CD4-positive, alpha-beta T cell (primary cell): Measurements from ENCODE around the gene RNF115. TPM values are rescaled to one million over a fixed set of nuclear protein-coding genes. Genes with fewer than 3 reads are reported as not detected.

Experiments used
- ATAC-seq: fragments of 200-7000 bp; cut with Tn5 transposase; one replicate; pipeline ENCODE4 v1.10.0; 2022; ENCODE audit warnings: mild to moderate bottlenecking; ENCODE audit not compliant: poor library complexity
- CTCF ChIA-PET: fragments of 350-600 bp; sonication (Branson Sonifier 250); formaldehyde crosslinking; loops from one replicate; lab custom pipeline; 2021; ENCODE audit warnings: antibody characterized with exemption, inconsistent platforms; lab: Charles Lee
- POLR2A ChIA-PET: fragments of 350-600 bp; sonication (Branson Sonifier 250); formaldehyde crosslinking; loops from one replicate; lab custom pipeline; 2021; ENCODE audit warnings: antibody characterized with exemption, inconsistent platforms; lab: Charles Lee
- DNase-seq, 14 experiments: peaks; one replicate each; pipeline ENCODE4 v3.0.0-alpha.2; 2013 to 2020; ENCODE audit warnings: mixed read lengths in 2 of 14
- H3K27ac ChIP-seq, 2 donors: one replicate each; pipeline versions ENCODE4 v1.5.1 to v1.7.0; 2013; ENCODE audit warnings: low read length in 2 of 2, low read depth in 1 of 2, mild to moderate bottlenecking in 1 of 2
- H3K27me3 ChIP-seq, 2 experiments: 1 replicate in 1 of 2; 2 replicates in 1 of 2; pipeline versions ENCODE4 v1.6.1 to v1.7.0; 2013; ENCODE audit warnings: low read length in 2 of 2, control low read depth in 1 of 2, mild to moderate bottlenecking in 1 of 2, moderate library complexity in 1 of 2; ENCODE audit not compliant: insufficient read depth in 2 of 2, control insufficient read depth in 1 of 2
- H3K36me3 ChIP-seq: one replicate; pipeline ENCODE4 v1.6.1; 2013; ENCODE audit warnings: low read length, control low read depth; ENCODE audit not compliant: insufficient read depth
- H3K4me1 ChIP-seq: one replicate; pipeline ENCODE4 v1.6.1; 2013; ENCODE audit warnings: low read length, control low read depth; ENCODE audit not compliant: insufficient read depth
- H3K4me3 ChIP-seq: one replicate; pipeline ENCODE4 v1.5.1; 2013; ENCODE audit warnings: mild to moderate bottlenecking, low read length, moderate library complexity
- H3K9me3 ChIP-seq, 2 experiments: 1 replicate in 1 of 2; 2 replicates in 1 of 2; pipeline versions ENCODE4 v1.6.1 to v1.7.0; 2013; ENCODE audit warnings: low read length in 2 of 2, mild to moderate bottlenecking in 2 of 2, control low read depth in 1 of 2, moderate library complexity in 1 of 2; ENCODE audit not compliant: control insufficient read depth in 1 of 2, insufficient read depth in 1 of 2
- H3K27ac Mint-ChIP-seq: one replicate; pipeline ENCODE4 v1.8.0; 2020; ENCODE audit warnings: mixed read lengths
- H3K27me3 Mint-ChIP-seq: one replicate; pipeline ENCODE4 v1.8.0; 2021; ENCODE audit warnings: mixed read lengths
- H3K36me3 Mint-ChIP-seq: one replicate; pipeline ENCODE4 v1.8.0; 2021; ENCODE audit warnings: low read depth, mixed read lengths
- H3K4me1 Mint-ChIP-seq: one replicate; pipeline ENCODE4 v1.8.0; 2021; ENCODE audit warnings: low read depth, mixed read lengths
- H3K4me3 Mint-ChIP-seq: one replicate; pipeline ENCODE4 v1.8.0; 2020; ENCODE audit warnings: mild to moderate bottlenecking, mixed read lengths
- H3K9me3 Mint-ChIP-seq: one replicate; pipeline ENCODE4 v1.8.0; 2020; ENCODE audit warnings: mixed read lengths
- CTCF ChIP-seq: fragments of 200-600 bp; IDR thresholded peaks from one replicate; pipeline ENCODE4 v1.8.0; 2022; ENCODE audit warnings: antibody characterized with exemption, mild to moderate bottlenecking
- intact Hi-C, 2 experiments: fragments of 100-400 bp; cut with DNase I in 1 of 2; cut with micrococcal nuclease in 1 of 2; formaldehyde crosslinking; loops; one replicate each; pipeline versions ENCODE4 v1.15.1 to v1.9.0; 2023 to 2025; cut with DNase I, micrococcal nuclease
- total RNA-seq, 174 experiments: library from RNA in 2 of 174; stranded (reverse) in 2 of 174; gene quantifications; one replicate each; pipeline ENCODE4 v1.2.3 and lab custom pipeline; 2021 to 2026

Gene RNF115
- total RNA-seq, 2 experiments from 2014 or later = 11.4 to 11.9 TPM

GRCh38 chr1:145751491-145752037 is 72.3 kb downstream of the RNF115 start:
- H3K36me3 ChIP-seq = peaks cover 53% of the 10 kb centered on the region
- H3K4me3 Mint-ChIP-seq = no peak overlapping the region
- H3K27me3 ChIP-seq = no peaks in the 10 kb centered on the region
- H3K27me3 Mint-ChIP-seq = no peaks in the 10 kb centered on the region
- TF ChIP-seq CTCF = no peak
- H3K9me3 ChIP-seq = no peaks in the 10 kb centered on the region
- CTCF ChIA-PET = no interaction called here
- ATAC-seq (no peak), DNase-seq (no peak)
- POLR2A ChIA-PET = no interaction called here
- no peaks in the 10 kb centered on the region for H3K4me1 ChIP-seq
- no peak overlapping the region for H3K27ac Mint-ChIP-seq
- no peaks in the 10 kb centered on the region for H3K4me1 Mint-ChIP-seq
- no peak overlapping the region for H3K27ac ChIP-seq
- H3K36me3 Mint-ChIP-seq = peaks cover 87% of the 10 kb centered on the region
- intact Hi-C loops = no loop called here
- H3K4me3 ChIP-seq = no peak overlapping the region
- H3K9me3 Mint-ChIP-seq = no peaks in the 10 kb centered on the region

- CTCF ChIA-PET = no interaction called here
- Mint-ChIP-seq H3K27me3 (no peaks in the 10 kb centered on the region), H3K27ac (no peak overlapping the region), H3K36me3 (peaks cover 87% of the 10 kb centered on the region), H3K4me3 (no peak overlapping the region), H3K4me1 (no peaks in the 10 kb centered on the region), H3K9me3 (no peaks in the 10 kb centered on the region)
- Histone ChIP-seq H3K27me3 (no peaks in the 10 kb centered on the region), H3K9me3 (no peaks in the 10 kb centered on the region), H3K4me1 (no peaks in the 10 kb centered on the region), H3K4me3 (no peak overlapping the region), H3K36me3 (peaks cover 64% of the 10 kb centered on the region), H3K27ac (no peak overlapping the region)
- ATAC-seq (no peak), DNase-seq (no peak)
- intact Hi-C loops = no loop called here
- POLR2A ChIA-PET = interaction anchor here (0.6 kb wide), 1 partner anchor 285 kb away, joined by 3 read pairs; no protein-coding TSS in a partner anchor
- no peak for TF ChIP-seq CTCF
Observed at GRCh38 chr1:145750426-145750825, 73.5 kb downstream of the RNF115 start.

GRCh38 chr1:145747398-145748247 is 76.3 kb downstream of the RNF115 start:
- intact Hi-C loops = no loop called here
- H3K4me1 ChIP-seq = no peaks in the 10 kb centered on the region
- ChIA-PET POLR2A (no interaction called here), CTCF (no interaction called here)
- H3K36me3 ChIP-seq = peaks cover 78% of the 10 kb centered on the region
- Mint-ChIP-seq H3K36me3 (peaks cover 86% of the 10 kb centered on the region), H3K4me1 (no peaks in the 10 kb centered on the region), H3K27me3 (no peaks in the 10 kb centered on the region), H3K27ac (no peak overlapping the region), H3K4me3 (no peak overlapping the region), H3K9me3 (no peaks in the 10 kb centered on the region)
- no peak for DNase-seq
- ATAC-seq = no peak
- H3K27me3 ChIP-seq = no peaks in the 10 kb centered on the region
- no peak overlapping the region for H3K4me3 ChIP-seq
- H3K9me3 ChIP-seq = no peaks in the 10 kb centered on the region
- no peak overlapping the region for H3K27ac ChIP-seq
- TF ChIP-seq CTCF = no peak
